ENCODE measurements around the gene HLA-DQB1.
A peak's percentile ranks its signal among the peaks of the same experiment; 100 is the strongest.
"Not testable (repeated sequence)": the region's sequence is repeated elsewhere in the genome, so short reads cannot be mapped to it uniquely, and the experiment has no call there.

Gene HLA-DQB1

DNA sequence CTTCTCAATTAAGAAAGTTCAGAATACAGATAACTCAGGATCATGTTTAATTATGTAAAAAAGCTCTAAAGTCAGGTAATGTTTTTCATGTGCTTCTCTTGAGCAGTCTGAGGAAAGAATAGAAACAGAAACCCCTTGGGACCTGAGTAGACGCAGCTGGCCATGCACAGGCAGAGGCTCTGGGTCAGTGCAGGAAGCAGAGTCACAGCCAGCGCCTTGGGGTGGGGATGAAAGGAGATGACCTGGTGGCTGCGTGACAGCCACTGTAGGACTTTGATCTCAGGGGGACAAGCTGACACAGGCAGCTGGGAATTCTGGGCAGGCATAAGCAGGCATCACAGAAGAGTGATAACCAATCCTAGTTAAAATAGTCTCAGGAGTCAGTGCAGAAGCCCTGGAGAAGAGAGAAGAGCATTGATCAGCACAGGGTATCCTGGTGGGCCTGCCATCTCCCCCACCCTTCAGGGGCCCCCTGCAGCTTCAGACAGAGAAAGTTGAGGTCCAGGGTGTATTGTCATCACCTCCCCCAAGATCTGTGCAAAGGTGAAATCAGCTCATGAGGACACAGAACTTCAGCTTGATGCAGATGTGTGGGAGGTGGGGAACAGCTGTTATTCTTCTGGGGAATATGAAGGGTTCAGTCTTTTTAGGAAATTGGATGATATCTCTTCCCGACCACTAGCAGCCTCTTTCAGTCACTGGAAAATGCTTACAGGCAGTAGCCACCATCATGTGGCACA is 6.4 kb downstream of the HLA-DQB1 start:
- no peak for DNase-seq

DNA sequence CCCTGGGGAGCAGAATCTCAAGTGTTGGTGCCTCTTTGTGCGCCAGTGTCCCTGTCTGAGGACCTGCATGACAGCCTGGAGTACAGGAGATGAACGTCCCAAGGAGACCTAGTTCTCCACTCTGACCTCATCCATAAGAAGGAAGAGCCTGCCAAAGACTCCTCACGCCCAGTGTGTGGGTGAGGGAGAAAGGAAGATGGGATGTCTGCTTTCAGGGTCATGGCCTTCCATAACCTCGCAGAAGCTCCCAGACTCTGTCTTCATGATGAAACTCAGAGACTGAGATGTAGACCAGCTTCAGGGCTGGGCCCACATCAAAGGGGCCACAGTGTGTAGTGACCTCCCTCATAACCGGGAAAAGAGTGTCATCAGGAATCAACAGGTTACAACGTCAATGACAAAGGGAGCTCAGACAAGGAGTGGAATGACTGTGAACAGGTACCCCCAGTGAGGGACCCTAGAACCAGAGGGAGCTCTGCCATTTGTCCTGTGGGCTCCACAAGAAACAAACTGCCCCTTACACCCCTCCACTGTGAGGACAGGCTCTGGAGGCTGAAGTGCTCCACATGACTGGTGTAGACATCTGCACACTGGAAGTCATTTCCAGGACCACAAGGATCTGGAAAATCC is 8.1 kb downstream of the HLA-DQB1 start:
- DNase-seq = no peak

DNA sequence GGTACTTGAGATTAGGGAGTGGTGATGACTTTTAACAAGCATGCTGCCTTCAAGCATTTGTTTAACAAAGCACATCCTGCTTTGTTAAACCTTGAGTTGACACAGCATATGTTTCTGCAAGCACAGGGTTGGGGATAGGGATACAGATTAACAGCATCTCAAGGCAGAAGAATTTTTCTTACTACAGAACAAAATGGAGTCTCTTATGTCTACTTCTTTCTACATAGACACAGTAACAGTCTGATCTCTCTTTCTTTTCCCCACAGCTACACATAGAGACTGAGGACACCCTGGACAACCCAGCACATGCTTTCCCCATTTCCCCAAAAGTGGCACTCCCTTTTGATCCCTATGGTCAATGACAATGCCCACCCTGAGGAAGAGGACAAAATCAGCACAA is 8.6 kb downstream of the HLA-DQB1 start:
- DNase-seq = not testable (repeated sequence)

GRCh38 chr6:32657329-32657728 is 9.1 kb downstream of the HLA-DQB1 start:
- not testable (repeated sequence) for DNase-seq

- DNase-seq = no peak
Measured at GRCh38 chr6:32655203-32655710, 11.2 kb downstream of the HLA-DQB1 start.

GRCh38 chr6:32645047-32645703 is 21.3 kb downstream of the HLA-DQB1 start:
- DNase-seq = no peak

GRCh38 chr6:32643904-32644303 is 22.6 kb downstream of the HLA-DQB1 start:
- no peak for DNase-seq

DNA sequence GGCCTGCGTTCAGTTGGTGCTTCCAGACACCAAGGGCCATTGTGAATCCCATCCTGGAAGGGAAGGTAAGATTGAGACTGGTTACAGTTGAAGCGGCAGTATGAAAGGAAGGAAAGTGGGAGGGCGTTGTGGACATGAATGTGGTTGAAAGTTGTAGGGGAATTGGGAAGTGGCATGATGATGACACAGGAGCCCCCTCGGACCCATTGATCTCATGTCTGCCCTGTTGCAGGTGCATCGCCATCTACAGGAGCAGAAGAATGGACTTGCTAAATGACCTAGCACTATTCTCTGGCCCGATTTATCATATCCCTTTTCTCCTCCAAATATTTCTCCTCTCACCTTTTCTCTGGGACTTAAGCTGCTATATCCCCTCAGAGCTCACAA is 23.7 kb downstream of the HLA-DQB1 start:
- no peak for DNase-seq

GRCh38 chr6:32641785-32642719 is 24.4 kb downstream of the HLA-DQB1 start:
- not testable (repeated sequence) for DNase-seq

GRCh38 chr6:32641122-32641521 is 25.3 kb downstream of the HLA-DQB1 start:
- DNase-seq = no peak

DNA sequence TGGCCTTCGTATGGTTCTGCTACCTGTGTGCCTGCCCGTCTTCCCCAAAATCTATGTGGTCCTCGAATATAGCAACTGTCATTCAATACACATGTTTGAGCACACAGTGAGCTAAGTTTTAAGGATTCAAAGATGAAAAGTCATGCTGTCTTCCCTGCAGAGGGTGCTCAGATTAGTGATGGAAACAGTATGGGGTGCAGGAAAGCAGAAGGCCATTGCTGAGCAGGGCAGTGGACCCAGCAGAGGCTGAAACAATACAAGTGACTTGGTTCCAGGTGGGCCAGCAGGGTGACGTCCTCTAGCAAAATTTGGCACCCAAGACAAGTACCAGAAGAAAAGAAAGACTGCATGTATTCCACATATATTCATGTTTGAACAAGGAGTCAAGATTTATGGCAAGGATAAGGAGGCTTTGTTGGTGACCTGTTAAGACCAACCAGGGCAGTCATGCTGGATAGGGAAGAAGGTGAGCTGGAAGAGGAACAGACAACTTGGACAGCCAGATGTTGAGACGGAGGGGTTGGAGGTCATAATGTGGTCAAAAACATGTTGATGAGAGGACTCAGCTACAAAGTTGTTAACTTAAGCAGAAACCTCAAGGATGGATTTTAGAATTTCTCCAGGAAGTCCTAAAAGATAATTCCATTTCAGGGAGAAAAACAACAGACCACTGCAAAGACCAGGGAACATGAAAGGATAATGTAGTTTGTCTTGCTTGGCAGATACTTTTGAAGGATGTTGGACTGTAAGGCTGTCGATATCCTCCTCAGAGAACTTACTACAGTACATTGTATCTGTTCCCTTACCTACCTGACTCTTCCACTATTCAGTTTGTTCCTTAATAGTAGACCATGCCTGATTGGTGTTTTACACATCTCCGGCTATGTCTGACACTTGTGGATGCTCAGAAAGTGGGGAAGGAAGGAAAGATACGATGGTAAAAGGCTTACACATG is 26.7 kb downstream of the HLA-DQB1 start:
- DNase-seq = no peak

- no peak for DNase-seq
Measured at GRCh38 chr6:32638532-32639219, 27.8 kb downstream of the HLA-DQB1 start.

DNA sequence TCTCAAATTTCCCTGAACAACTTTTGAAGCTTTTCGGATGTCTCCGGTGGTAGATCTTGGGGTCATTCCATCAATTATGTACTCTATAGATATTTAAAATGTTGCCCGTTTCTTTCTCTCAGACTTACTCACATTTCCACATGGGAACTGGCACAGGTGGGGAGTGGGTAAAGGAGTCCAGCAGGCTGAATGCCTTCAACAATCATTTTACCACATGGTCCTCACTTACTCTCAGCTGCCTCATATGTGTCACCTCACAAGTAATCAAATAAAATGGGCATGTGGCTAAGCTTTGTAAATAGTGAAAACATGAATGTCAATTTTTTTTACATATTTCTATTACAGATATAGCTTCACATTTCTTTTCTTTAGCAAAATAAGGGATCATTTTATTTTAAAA is 28.6 kb downstream of the HLA-DQB1 start:
- DNase-seq = no peak

DNA sequence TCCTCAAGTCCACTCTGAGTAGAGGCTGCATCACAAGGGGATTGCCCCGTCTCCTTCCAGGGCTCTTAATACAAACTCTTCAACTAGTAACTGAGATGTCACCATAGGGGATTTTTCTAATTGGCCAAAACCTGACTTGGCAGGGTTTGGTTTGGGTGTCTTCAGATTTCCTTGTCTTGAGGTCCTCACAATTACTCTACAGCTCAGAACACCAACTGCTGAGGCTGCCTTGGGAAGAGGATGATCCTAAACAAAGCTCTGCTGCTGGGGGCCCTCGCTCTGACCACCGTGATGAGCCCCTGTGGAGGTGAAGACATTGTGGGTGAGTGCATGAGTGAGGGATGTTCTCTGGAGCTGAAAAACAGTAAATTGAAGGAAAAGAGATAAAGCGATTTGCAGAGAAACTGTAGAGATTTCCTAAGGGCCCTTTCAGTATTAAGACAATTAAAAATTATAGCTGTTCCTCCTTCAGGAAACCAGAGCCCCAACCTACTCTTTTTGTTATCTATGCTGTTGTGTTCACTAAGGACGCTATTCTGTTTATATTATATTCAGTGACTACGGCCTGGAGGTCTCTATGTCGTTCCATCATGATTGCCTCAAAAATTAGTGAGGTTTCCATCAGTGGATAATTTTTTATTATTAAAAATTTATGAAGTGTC is 29.1 kb downstream of the HLA-DQB1 start, which contains the start of gene HLA-DQA1:
Gene HLA-DQA1 (plus strand): TSS at position 188 of the 662 bp plus-strand sequence. CDS start 53 bp downstream, at position 241.
- DNase-seq = no peak

GRCh38 chr6:32635526-32636123 is 30.8 kb downstream of the HLA-DQB1 start:
- DNase-seq = no peak

- DNase-seq = not testable (repeated sequence)
Measured at GRCh38 chr6:32629793-32630192, 36.7 kb downstream of the HLA-DQB1 start.

DNA sequence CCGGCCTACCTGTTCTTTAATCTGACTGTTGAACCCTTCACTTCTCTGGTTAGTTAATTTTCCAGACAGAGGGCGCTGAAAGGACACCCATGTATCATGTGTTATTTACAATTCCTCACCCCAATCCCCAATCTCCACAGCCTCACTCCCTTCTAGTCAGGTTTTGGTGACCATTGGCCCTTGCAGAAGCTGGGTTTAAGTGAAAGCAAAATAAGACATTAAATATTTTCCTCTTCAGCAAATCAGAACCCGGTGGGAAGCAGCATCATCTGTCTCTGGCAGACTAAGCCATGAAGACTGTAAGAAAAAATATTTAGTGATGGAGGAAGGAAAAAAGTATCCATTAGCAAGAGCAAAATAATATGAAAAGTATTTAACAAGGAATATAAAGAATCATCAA is 38.6 kb downstream of the HLA-DQB1 start:
- peak; percentile 38 for DNase-seq

DNA sequence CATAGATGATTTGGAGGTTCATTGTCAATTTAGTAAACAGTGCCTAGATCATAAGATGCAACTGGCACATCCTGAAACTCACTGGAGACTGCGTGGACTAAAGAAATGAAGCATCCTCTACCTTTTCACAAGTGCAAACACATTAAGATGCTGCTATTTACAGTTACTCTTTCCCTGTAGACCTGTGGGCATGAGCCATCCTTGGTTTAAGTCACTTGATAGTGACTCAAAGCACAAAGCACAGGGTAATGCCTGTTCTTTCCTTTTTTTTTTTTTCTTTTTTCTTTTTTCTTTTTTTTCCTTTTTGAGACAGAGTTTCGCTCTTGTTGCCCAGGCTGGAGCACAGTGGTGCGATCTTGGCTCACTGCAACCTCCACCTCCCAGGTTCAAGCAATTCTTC is 39.2 kb downstream of the HLA-DQB1 start:
- no peak for DNase-seq

DNA sequence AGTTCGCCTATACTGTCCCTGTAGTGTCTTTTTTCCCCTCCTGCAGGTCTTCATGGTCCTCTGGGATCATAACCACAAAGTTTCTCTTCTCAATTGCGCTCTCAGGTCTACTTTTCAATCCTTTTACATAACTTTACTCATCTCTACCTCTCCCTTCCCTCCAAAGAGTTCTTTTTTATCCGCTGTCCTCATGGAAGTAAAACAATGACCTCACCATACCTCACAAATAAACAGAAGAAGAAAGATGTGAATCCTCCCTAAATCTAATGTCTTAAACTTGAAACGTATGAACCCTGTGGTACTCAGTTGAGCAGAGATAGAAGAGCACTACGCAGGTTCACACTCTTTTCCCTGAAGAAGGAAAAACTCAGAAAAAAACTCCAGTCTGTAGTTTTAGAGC is 41.3 kb downstream of the HLA-DQB1 start:
- DNase-seq = no peak

- no peak for DNase-seq
Measured at GRCh38 chr6:32624565-32624964, 41.9 kb downstream of the HLA-DQB1 start.

Measured in activated CD4-positive, alpha-beta T cell treated with anti-CD3 and anti-CD28 coated beads, Interleukin-2, amount 50 U/mL, for 1 hour (primary cell).